Bone marrow (tissue), 2 donors: ENCODE results near the gene RSF1.

Experiments
- DNase-seq, 2 donors: peaks; one replicate each; lab custom pipeline; 2025; lab: John Stamatoyannopoulos, UW

RSF1 gene

DNA sequence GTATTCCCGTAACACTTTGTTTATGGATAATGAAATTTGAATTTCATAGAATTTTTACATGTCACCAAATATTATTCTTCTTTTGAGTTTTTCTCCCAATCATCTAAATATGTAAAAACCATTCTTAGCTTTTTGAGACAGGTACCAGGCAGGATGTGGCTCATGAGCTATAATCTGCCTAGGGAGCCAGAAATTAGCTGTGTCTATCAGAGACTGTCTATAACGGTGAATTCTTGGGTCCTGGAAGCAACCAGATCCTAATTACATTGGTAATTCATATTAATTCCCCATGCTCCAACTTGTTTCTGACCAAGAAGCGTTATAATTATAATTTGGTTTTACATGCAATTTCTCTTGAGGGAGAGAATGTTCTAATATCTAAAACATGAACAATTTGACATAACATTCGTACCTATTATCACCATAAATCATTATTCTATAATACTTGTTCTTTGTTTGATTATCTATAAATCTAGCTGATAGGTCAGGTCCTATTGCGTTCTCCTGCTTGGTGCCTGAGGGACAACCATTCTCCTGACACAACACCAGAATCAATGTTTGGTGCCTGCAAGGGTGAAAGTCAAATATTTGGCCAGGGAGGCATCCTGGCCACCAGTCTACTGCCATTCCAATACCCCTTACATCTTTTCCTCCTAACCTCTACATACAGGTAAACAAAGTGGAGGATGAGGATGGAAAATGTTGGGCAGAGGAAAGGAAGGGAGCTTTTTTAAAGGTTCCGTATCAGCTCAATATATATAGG lies 69.9 kb downstream of the RSF1 start:
- DNase-seq, result no peak

GRCh38 chr11:77749232-77749631 lies 71.3 kb downstream of the RSF1 start:
- DNase-seq, result no peak

DNA sequence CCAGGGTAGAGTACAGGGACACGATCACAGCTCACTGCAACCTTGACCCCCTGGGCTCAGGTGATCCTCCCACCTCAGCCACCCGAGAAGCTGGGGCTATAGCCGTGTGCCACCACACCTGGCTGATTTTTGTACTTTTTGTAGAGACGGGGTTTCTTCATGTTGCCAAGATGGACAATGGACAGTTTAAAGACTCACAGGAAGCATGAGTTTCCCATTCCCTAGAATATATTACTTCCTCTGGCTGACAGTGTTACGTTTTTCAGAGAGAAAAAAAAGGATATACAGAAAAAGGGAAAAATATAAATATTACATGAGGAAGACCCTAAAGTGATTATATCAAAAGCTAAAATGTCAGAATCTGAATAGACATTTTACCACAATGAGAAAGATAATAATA lies 72.3 kb downstream of the RSF1 start:
- DNase-seq, result no peak

DNA sequence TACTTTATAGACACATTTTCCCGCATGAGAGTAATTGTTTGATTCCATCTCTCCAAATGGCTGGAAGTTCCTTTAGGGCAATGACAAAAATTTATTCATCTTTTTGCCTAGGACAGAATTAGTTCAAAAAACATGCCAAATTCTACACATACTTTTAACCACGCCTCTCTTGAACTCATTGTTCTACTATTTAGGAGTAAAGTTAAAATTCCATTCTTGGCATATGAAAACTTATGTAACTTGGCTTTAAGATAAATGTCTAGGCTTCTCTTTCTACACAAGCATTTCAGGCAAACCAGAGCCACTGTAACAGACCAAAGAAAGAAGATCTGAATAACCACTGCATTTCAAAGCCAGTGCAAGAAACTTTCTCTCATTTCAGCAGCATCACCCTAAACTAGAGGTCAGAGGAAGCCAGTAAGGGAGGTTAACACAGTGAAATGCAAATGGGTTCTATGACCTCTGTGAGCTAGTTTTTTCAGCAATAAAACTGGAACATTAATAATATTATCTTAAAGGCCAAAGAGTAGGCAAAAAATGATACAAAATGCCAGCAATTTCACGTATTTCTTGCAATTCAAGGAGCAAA lies 73.0 kb downstream of the RSF1 start:
- DNase-seq, result no peak

GRCh38 chr11:77736473-77736872 lies 84.0 kb downstream of the RSF1 start:
- DNase-seq, result no peak

GRCh38 chr11:77734890-77735289 lies 85.6 kb downstream of the RSF1 start:
- no peak for DNase-seq

- DNase-seq, result no peak
Observed at GRCh38 chr11:77732143-77732542, 88.4 kb downstream of the RSF1 start.

GRCh38 chr11:77730789-77731188 lies 89.7 kb downstream of the RSF1 start:
- no peak for DNase-seq

DNA sequence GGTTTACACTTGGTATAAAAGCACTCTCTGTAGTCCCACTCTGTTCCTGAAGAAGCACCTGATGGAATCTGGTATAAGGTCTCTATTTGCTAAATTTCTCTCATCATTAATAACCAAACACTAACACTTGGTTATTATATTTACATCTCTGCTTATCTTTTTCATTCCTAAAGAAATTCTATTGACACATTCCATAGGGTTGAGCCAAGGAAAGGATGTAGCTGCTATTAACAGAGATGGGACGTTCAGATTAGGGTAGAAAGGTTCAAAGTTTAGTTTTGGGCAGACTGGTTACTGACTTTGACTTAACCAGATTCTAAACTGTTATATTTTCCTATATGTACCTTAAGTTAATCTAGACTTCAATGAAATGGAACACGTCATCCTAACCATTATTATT lies 91.5 kb downstream of the RSF1 start:
- DNase-seq, result no peak

DNA sequence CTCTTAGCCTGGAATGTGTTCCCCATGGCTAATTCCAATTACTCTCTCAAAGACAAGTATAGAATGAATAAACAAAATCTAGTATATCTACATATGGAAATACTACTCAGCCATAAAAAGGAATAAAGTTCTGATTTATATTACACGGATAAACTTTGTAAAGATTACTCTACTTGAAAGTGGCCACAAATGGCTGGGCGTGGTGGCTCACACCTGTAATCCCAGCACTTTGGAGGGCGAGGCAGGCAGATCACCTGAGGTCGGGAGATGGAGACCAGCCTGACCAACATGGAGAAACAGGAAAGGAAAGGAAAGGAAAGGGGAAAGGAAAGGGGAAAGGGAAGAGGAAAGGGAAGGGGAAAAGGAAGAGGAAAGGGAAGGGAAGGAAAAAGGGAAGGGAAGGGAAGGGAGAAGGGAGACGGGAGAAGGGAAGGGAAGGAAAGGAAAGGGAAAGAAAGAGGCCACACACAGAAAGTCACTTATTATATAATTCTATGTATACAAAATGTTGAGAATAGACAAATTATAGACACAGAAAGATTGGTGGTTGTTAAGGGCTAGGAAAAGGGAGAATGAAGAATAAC lies 92.2 kb downstream of the RSF1 start:
- DNase-seq, result no peak

GRCh38 chr11:77726524-77726923 lies 94.0 kb downstream of the RSF1 start:
- no peak for DNase-seq

DNA sequence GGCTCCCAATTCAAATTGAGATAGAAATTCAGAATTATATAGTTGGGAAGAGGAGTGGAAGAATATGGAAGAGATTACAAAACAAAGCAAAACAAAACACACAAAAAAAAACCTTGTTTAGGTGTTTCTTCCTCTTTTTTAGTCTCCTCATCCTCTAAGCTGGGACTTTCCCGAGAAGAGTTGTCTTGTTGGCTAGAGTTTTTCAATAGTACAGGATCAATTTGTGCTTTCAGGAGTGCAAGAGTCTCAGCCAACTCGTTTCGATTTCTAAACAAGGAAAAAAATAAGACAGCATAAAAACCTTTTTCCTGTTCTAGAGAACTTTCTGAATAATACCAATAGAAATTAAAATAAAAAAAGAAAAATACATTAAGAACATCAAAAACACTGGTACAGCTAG lies 95.1 kb downstream of the RSF1 start:
- DNase-seq, result no peak

DNA sequence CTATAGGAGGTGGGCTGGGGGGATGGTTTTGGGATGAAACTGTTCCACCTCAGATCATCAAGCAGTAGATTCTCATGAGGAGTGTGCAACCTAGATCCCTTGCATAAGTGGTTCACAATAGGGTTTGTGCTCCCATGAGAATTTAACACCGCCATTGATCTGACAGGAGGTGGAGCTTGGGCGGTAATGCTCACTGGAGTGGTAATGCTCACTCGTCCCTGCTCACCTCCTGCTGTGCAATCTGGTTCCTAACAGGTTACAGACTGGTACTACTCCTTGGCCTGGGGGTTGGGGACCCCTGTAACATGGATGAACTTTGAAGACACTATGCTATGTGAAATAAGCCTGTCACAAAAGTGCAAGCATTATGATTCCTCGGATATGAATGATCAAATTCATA lies 95.9 kb downstream of the RSF1 start:
- DNase-seq, result no peak

GRCh38 chr11:77723024-77723423 lies 97.5 kb downstream of the RSF1 start:
- DNase-seq, result no peak

- DNase-seq, result no peak
Observed at GRCh38 chr11:77710358-77710757, 110.2 kb downstream of the RSF1 start.

DNA sequence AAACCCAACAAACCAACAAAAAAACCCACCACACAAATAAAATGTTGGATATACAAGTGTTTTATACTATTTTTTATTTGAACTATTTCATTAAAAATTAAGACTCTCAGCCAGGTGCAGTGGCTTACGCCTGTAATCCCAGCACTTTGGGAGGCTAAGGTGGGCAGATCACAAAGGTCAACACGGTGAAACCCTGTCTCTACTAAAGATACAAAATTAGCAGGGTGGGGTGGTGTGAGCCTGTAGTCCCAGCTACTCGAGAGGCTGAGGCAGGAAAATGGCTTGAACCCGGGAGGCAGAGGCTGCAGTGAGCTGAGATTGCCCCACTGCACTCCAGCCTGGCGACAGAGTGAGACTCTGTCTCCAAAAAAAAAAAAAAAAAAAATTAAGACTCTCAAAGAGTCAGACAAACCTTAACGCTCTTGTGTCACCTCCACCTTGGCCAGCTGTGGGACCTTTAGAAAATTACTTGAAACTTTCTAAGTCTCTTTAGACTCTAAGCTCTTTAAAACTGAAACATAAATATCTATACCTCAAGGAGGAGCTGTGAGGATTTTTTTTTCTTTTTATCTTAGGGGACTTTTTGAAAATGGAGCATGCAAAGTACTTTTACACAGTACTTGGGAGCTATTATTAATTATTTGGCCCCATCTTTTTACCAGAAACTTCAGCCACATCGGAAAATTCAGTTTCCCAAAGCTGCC lies 114.5 kb downstream of the RSF1 start:
- no peak for DNase-seq

DNA sequence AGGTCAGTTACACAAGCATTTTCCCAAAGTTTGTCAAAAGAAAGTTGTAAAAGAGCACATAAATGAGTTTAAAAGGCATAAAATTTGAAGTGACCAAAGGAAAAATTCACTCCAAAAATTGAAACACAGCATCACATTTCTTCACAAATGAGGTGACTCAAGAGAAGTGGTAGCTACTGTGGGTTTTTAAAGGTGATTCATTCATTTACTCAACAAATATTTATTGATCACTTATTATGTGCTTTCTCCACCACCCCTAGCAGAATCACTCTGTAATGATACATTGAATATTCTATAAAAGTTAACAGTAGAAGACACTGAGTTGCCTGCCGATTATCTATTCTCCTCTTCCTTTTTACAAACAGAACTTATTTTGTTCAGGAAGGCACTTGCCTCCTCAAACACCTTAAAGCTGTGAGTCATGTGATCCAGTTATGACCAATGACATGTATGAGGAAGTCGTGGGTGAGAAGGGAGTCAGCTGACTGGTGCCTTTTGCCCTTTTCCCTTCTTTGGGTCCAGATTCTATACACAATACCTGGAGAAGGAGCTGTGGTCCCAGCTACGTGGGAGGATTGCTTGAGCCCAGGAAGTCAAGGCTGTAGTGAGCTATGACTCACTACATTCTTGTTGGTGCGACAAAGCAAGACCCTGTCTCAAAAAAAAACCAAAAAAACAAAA lies 115.2 kb downstream of the RSF1 start:
- DNase-seq, result no peak

GRCh38 chr11:77704029-77704428 lies 116.5 kb downstream of the RSF1 start:
- DNase-seq, result no peak

DNA sequence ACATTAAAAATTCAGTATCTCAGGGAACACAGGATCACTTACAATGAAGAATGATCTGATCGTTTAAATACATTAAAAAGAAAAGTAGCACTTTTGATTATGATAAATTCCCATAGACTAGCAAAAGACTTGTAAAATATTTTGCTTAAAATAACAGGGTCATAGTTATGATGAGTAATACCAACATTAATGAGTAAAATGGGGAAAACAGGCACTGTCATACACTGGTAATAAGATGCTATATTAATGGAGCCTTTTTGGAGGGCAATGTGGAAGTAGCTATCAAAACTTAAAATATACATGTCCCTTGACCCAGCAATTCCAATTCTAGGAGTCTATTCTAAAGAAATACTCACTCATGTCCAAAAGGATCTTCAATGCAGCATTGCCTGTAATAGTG lies 121.1 kb downstream of the RSF1 start:
- no peak for DNase-seq

GRCh38 chr11:77698896-77699295 lies 121.6 kb downstream of the RSF1 start:
- DNase-seq, result no peak

GRCh38 chr11:77697865-77698264 lies 122.7 kb downstream of the RSF1 start:
- DNase-seq, result no peak

- DNase-seq, result no peak
Observed at GRCh38 chr11:77695417-77695816, 125.1 kb downstream of the RSF1 start.
